Stimulated activated CD4-positive, alpha-beta T cell treated with anti-CD3 and anti-CD28 coated beads, Interleukin-1b, Interleukin-23, amount 100 ng/mL, for 4 hours (primary cell): Measurements from ENCODE around the gene SOCS1.

Source experiments
- DNase-seq, 2 donors: peaks; one replicate each; pipeline ENCODE4 v3.0.0-alpha.2; 2020; ENCODE audit warnings: low read depth in 2 of 2

Gene SOCS1

GRCh38 chr16:11285842-11286241 is 29.8 kb upstream of the SOCS1 start:
- no peak for DNase-seq

DNA sequence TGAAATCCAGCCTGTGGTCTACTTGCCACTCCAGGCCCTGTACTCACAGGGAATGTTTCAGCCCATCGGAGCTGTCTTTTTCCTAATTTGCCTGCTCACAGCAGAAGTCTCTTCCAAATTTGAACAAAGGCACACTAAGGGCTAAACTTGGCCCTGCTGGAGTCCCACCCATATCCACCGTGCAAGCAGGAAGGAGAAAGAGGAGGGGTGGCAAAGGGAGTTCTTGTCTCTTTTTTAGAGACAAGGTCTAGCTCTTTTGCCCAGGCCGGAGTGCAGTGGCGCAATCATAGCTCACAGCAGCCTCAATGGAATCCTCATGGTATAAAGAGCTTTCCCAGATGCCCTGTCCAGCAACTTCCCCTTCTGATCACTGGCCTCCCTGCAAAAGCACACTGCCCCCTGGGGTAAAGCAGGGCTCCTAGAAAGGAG is 27.8 kb upstream of the SOCS1 start:
- no peak for DNase-seq

GRCh38 chr16:11280616-11281522 is 24.9 kb upstream of the SOCS1 start, which contains the start of gene PRM1:
TSS of gene PRM1 (minus strand) at chr16:11281330. CDS start at chr16:11281238, 92 bp downstream.
- DNase-seq: no peak

DNA sequence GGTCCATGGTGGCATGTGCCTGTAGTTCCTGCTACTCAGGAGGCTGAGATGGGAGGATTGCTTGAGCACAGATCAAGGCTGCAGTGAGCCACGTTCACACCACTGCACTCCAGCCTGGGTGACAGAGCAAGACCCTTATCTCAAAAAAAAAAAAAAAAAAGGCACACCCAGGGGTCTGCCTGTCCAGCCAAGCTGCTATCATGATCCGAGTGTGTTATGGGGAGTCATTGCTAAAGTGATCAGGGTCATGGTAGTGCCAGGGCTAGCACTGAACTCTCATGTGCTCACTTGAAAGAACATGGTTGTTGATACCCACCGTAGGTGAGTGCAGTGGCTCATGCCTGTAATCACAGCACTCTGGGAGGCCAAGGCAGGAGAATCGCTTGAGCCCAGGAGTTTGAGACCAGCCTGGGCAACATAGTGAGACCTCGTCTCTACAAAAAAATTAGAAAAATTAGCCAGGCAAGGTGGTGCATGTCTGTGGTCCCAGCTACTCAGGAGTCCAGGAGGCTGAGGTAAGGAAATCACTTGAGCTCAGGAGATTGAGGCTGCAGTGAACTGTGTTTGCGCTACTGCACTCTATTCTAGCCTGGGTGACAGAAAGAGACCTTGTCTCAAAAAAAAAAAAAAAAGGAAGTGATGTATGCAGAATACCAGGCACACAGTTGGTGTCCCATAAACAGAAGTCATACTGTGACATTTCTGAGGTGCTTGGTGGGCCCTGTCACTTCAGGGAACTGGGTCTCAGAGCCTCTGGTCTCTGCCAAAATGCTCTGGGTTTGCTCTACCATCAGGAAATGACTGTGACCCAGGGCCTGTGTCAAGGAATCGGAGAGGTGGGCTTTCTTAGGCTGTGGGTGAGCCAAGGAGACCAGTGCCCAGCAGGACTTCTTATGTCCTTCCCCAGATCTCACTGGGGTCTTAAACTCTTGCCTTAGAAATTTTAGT is 23.0 kb upstream of the SOCS1 start:
- no peak for DNase-seq

DNA sequence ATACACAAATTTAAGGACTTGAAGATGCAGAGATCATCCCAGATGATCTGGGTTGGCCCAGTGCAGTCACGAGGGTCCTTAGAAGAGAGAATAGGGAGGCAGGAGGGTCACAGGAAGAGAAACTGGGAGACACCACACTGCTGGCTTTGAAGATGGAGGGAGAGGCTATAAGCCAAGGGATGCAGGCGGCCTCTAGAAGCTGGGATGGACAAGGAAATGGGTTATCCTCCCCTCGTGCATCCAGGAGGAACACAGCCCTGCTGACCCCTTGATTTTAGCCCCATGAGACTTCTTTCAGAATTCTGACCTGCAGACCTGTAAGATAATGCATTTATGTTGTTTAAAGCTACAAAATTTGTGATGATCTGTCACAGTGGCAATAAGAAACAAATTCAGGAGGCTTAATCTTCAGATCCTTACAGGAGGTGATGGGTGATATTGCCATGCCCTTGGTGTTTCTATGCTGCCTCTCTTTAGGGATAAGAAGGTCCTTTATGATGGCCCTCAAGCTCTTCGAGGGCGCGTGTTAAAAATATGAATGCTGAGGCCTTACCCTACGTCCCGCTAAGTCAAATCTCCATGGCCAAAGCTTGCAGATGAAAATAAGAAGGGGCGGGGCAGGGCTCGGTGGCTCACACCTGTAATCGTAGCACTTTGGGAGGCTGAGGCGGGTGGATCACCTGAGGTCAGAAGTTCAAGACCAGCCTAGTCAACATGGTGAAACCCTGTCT is 21.8 kb upstream of the SOCS1 start:
- no peak for DNase-seq

- DNase-seq: no peak
Measured at GRCh38 chr16:11276896-11277593, 21.0 kb upstream of the SOCS1 start.

- no peak for DNase-seq
Measured at GRCh38 chr16:11276143-11276895, 20.3 kb upstream of the SOCS1 start, which contains the start of gene PRM2. TSS of gene PRM2 (minus strand) at chr16:11276480. CDS start at chr16:11276370, 110 bp downstream.

DNA sequence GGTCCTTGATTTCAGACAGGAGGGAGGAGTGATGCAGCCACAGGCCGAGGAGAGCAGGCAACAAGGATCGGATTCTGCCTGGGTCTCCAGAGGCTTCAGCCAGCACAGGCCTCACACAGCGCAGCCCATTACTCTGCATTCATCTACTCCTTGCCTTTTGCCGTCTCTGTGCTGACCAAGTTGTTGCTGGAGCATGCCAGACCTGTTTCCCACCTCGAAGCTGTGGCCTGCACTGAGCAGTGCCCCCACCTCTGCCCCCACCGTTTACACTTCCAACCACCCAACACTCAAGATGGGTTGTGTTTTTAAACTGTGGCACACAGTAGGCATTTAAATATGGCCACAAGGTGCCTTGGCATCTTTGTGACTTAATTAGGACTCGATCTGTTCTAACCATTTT is 19.0 kb upstream of the SOCS1 start:
- DNase-seq: no peak

GRCh38 chr16:11273721-11274324 is 17.8 kb upstream of the SOCS1 start:
- DNase-seq: no peak

GRCh38 chr16:11272921-11273720 is 17.1 kb upstream of the SOCS1 start, which contains the start of gene PRM3:
TSS of gene PRM3 (minus strand) at chr16:11273629. CDS start at chr16:11273595, 34 bp downstream.
- no peak for DNase-seq

GRCh38 chr16:11272484-11272883 is 16.5 kb upstream of the SOCS1 start:
- no peak for DNase-seq

DNA sequence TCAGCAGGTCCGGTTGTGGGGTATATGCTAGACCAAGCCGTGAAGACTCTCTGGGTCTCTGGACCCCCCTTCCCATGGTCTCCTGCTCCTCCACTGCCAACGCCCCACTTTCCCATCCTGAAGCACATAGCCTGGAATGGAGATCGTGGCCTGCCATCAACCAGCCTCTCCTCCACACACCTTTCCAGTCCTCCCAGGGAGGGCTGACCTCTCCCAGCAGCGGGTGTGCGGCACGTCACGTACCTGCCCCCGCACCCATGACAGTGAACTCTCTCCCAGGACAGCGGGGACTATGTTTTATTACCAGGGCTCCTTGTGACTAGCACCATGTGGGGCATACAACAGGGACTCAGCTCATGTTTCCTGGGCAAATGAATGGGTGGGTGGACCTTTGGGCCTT is 15.6 kb upstream of the SOCS1 start:
- no peak for DNase-seq

GRCh38 chr16:11270602-11271162 is 14.7 kb upstream of the SOCS1 start:
- DNase-seq: no peak

DNA sequence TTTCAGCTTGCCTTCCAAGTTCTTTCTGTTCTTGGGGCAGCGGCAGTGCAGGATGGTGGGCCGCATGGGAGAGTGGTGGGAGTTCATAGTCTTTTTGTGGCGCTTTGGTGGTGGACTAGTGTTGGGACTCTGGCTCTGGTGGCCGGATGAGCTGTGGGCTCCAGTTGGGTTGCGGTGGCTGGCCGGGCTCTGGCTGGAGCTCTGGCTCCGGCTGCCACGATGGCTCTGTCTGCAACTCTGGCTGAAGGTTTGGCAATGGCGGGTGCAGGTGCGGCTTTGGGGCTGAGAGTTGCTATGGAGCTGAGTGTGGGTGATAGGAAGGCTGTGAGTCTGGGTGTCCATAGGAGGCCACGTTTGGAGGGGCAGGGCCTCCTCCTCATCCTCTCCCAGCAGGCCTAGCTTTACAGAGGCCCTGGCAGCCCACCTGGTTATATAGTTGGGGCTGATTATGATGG is 12.9 kb upstream of the SOCS1 start, which contains the start of gene TNP2:
Gene TNP2, minus strand, starts transcription at position 405 of the 455 bp plus-strand sequence. Its CDS starts 63 bp downstream, at position 342.
- DNase-seq: no peak

- no peak for DNase-seq
Measured at GRCh38 chr16:11265124-11265523, 9.1 kb upstream of the SOCS1 start.

GRCh38 chr16:11264155-11264832 is 8.3 kb upstream of the SOCS1 start:
- DNase-seq: no peak

DNA sequence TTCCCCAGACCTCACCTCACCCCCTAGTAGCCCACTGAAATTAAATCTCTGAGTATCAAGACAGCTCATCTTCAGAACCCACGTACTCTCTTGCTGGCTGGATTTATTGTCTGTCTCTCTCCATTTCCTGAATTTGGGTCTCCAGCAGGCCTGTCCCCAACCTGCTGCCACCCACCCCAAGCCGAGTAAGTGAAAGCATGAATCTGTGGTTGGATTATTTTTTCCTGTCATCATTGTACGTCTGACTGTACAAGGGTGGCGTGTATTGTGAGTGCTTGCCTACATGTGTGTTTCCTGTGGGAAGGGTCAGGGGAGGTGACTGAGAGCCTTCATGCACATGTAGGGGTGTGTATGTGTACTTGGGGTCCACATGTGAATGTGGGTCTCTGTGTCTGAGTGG is 7.7 kb upstream of the SOCS1 start:
- DNase-seq: no peak

GRCh38 chr16:11262915-11263314 is 6.9 kb upstream of the SOCS1 start:
- DNase-seq: no peak
